H1 (cell line): Measurements from ENCODE around the gene LCA5. TPM values are rescaled to one million over a fixed set of nuclear protein-coding genes. Genes with fewer than 3 reads are reported as not detected.

Experiments
- BACH1 ChIP-seq: IDR thresholded peaks from 2 replicates; pipeline ENCODE4 v1.6.1; 2012; ENCODE audit warnings: low read length, improper control_type of control experiment
- CBX5 ChIP-seq: fragments of 300-800, 300-1000 bp; sonication (generic); IDR thresholded peaks from 2 replicates; pipeline ENCODE4 v1.7.1; 2016; ENCODE audit warnings: antibody characterized with exemption, low read length, low read depth
- CTBP2 ChIP-seq: IDR thresholded peaks from 2 replicates; pipeline ENCODE4 v1.7.0; 2011; ENCODE audit warnings: borderline replicate concordance, mild to moderate bottlenecking, moderate library complexity, mixed read lengths, low read length; ENCODE audit not compliant: insufficient read depth, insufficient read length
- GTF2F1 ChIP-seq: IDR thresholded peaks from 2 replicates; pipeline ENCODE4 v1.6.1; 2012; ENCODE audit warnings: low read depth, low read length, improper control_type of control experiment, borderline replicate concordance
- HDAC6 ChIP-seq: IDR thresholded peaks from one replicate; pipeline ENCODE4 v1.7.1; 2012; ENCODE audit warnings: low read depth, mild to moderate bottlenecking, inconsistent platforms, low read length, moderate library complexity
- MAFK ChIP-seq: IDR thresholded peaks from 2 replicates; pipeline ENCODE4 v1.6.1; 2012; ENCODE audit warnings: low read depth, mild to moderate bottlenecking, improper control_type of control experiment, low read length
- POLR2AphosphoS5 ChIP-seq: IDR thresholded peaks from 2 replicates; pipeline ENCODE4 v1.6.1; 2011; ENCODE audit warnings: low read depth, low read length
- SP2 ChIP-seq: IDR thresholded peaks from 2 replicates; pipeline ENCODE4 v1.6.1; 2012; ENCODE audit warnings: mild to moderate bottlenecking, low read length, inconsistent platforms
- polyA plus RNA-seq, 7 experiments: library from polyadenylated mRNA; depleted of rRNA in 3 of 7; stranded (reverse) in 5 of 7; unstranded in 2 of 7; fragments of >200 nt in 5 of 7; fragments of 200-250 nt in 2 of 7; gene quantifications; 1 replicate in 5 of 7; 2 replicates in 1 of 7; 4 replicates in 1 of 7; pipeline versions ENCODE4 v1.2.1 to v1.2.3, GENCODE V29; 2011 to 2013; ENCODE audit warnings: missing spikeins in 2 of 7, mixed read lengths in 2 of 7
- total RNA-seq: library from RNA; stranded (reverse); fragmentation: NEBNext Ultra II Directional; extraction: Animal tissue kit (Norgen Biotek cat#: 25700); gene quantifications from 2 replicates; pipeline ENCODE4 v1.2.1, GENCODE V29; 2021

Gene LCA5
- total and polyA plus RNA-seq, 2 of the 8 experiments (the other 6 are each of a cell fraction or from before 2014, with no cell fraction given), result 0.44 to 3.6 TPM

GRCh38 chr6:79469376-79470246, 67.6 kb downstream of the LCA5 start (continued):
- no peak for TF ChIP-seq GTF2F1
- TF ChIP-seq HDAC6, result no peak
- TF ChIP-seq MAFK, result no peak
- no peak for TF ChIP-seq CBX5
- TF ChIP-seq BACH1, result no peak
- no peak for TF ChIP-seq SP2
- TF ChIP-seq POLR2AphosphoS5, result no peak
- TF ChIP-seq CTBP2, result no peak
